ENCODE data around the gene BSCL2. TPM values are rescaled to one million over a fixed set of nuclear protein-coding genes. Genes with fewer than 3 reads are reported as not detected.
"Not testable (repeated sequence)": the region's sequence is repeated elsewhere in the genome, so short reads cannot be mapped to it uniquely, and the experiment has no call there.

Gene BSCL2
- total RNA-seq, 1 donor from 2014 or later, result 87.0 TPM

DNA sequence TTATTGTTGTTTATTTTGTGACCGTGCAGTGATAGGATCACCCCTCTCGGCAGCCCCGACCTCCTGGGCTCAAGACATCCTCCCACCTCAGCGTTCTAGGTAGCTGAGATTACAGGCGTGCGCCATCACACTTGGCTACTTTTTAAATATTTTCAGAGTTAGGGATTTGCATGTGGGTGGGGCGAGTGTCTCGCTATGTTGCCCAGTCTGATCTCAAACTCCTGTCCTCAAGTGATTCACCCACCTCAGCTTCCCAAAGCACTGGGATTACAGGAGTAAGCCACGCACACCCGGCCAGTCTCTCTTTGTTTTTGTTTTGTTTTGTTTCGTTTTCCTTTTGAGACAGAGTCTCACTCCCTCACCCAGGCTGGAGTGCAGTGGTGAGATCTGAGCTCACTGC lies 52.9 kb downstream of the BSCL2 start:
- TF ChIP-seq, protein P1, sequence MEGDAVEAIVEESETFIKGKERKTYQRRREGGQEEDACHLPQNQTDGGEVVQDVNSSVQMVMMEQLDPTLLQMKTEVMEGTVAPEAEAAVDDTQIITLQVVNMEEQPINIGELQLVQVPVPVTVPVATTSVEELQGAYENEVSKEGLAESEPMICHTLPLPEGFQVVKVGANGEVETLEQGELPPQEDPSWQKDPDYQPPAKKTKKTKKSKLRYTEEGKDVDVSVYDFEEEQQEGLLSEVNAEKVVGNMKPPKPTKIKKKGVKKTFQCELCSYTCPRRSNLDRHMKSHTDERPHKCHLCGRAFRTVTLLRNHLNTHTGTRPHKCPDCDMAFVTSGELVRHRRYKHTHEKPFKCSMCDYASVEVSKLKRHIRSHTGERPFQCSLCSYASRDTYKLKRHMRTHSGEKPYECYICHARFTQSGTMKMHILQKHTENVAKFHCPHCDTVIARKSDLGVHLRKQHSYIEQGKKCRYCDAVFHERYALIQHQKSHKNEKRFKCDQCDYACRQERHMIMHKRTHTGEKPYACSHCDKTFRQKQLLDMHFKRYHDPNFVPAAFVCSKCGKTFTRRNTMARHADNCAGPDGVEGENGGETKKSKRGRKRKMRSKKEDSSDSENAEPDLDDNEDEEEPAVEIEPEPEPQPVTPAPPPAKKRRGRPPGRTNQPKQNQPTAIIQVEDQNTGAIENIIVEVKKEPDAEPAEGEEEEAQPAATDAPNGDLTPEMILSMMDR (IDR thresholded peaks at IDR 0.05), result no peak
- H3K27ac ChIP-seq, result no peak overlapping the region
- H3K4me3 ChIP-seq, result no peak overlapping the region
- no peaks in the 10 kb centered on the region for H3K27me3 ChIP-seq (ENCODE audit: low read depth)
- no peak for DNase-seq
- H3K9me3 ChIP-seq, result no peaks in the 10 kb centered on the region
- no peak for ATAC-seq
- peaks cover 6% of the 10 kb centered on the region for H3K36me3 ChIP-seq
- intact Hi-C loops (cut with DNase I), result no loop called here
- peaks cover 21% of the 10 kb centered on the region for H3K4me1 ChIP-seq

DNA sequence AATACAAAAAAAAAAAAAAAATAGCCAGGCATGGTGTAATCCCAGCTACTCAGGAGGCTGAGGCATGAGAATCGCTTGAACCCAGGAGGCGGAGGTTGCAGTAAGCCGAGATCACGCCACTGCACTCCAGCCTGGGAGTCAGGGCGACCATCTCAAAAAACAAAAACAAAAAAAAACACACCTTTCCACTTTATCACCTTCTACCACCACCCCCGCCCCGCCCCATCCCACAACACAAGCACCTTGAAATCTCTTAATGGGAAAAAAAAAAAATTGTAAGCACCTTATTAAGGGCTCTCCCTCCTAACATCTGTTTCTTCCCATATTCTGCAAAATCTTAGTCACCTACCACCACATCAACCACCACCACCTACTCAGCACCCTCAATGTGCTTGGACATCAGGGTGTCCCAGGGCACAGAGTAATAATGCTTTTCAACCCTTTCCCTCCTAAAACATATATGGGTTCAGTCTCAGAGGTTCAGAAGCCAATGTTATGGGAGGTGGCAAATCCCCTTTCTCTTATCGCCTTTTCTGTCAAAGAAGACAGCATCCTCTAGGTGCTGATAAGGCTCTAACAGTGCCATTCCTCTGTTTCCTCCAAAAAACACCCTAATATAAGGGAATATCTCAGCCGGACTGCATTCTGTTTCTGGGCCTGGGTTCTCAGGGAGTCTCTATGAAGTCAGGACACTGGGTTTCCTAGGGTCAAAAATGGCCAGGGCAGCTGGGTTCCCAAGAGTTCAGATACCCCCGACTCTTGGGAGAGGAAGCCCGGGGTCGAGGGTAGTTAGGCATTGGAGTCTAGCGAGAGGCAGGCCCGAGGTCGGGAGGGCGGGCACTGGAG lies 54.8 kb downstream of the BSCL2 start:
- Histone ChIP-seq H3K36me3 (peaks cover 22% of the 10 kb centered on the region), H3K4me3 (peak overlapping the region; percentile 80), H3K27ac (peak overlapping the region; percentile 91), H3K4me1 (peaks cover 23% of the 10 kb centered on the region), H3K9me3 (no peaks in the 10 kb centered on the region), H3K27me3 (ENCODE audit: low read depth) (no peaks in the 10 kb centered on the region)
- ATAC-seq, result no peak
- DNase-seq, result no peak
- intact Hi-C loops (cut with DNase I), result no loop called here
- TF ChIP-seq, protein P1 (IDR thresholded peaks at IDR 0.05), result no peak

DNA sequence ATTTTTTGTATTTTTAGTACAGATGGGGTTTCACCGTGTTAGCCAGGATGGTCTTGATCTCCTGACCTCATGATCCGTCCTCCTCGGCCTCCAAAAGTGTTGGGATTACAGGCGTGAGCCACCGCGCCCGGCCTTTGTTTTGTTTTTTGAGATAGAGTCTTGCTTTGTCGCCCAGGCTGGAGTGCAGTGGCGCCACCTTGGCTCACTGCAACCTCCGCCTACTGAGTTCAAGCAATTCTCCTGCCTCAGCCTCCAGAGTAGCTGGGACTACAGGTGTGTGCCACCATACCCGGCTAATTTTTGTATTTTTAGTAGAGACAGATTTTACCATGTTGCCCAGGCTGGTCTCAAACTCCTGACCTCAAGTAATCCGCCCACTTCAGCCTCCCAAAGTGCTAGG lies 56.9 kb downstream of the BSCL2 start:
- H3K27ac ChIP-seq; intact Hi-C loops (cut with DNase I); H3K9me3 ChIP-seq; ATAC-seq; H3K27me3 ChIP-seq (ENCODE audit: low read depth); DNase-seq; H3K4me3 ChIP-seq: not testable (repeated sequence)
- Histone ChIP-seq H3K4me1 (peaks cover 35% of the 10 kb centered on the region), H3K36me3 (peaks cover 22% of the 10 kb centered on the region)

DNA sequence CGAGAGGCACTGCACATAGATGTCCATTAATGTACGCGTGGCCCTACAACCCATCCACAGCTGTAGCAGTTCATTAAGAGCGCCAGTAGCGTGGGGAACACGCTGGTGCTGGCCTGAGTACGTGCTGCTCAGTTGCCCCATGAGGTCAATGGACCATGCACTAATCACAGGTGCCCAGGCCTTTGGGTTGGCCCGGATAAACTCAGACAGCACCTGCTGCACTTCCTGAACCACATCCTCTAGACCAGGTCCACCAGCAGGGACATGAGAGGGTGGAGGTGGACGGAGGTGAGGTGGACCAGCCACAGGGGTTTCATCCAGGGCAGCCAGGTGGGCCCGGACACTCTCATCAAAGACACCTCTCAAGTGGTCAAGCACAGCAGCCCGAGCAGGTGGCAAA lies 57.7 kb downstream of the BSCL2 start:
- intact Hi-C loops (cut with DNase I), result no loop called here
- Histone ChIP-seq H3K27me3 (ENCODE audit: low read depth) (no peaks in the 10 kb centered on the region), H3K4me1 (peaks cover 43% of the 10 kb centered on the region), H3K27ac (no peak overlapping the region), H3K4me3 (no peak overlapping the region), H3K36me3 (peaks cover 26% of the 10 kb centered on the region), H3K9me3 (no peaks in the 10 kb centered on the region)
- TF ChIP-seq, protein P1 (IDR thresholded peaks at IDR 0.05), result no peak
- DNase-seq (no peak), ATAC-seq (no peak)

DNA sequence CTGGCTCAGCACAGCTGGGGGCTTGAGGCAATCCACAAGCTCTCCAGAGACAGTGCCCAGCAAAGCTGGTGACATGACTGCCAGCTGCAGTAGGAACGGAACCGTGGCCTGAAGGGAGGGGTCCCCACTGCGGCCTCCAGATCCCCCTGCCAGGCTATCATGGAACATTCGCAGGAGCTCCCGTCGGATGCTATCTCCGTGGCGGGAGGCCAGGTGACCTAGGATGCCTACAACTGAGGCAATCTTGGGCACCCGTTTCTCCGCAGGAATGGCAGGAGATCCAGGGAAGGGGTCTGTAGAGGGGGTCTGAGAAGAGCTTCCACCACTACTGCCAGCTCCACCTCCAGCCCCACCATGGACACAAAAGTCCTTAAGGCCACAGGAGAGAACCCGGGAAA lies 58.3 kb downstream of the BSCL2 start:
- TF ChIP-seq, protein P1 (IDR thresholded peaks at IDR 0.05), result no peak
- Histone ChIP-seq H3K4me3 (no peak overlapping the region), H3K4me1 (peaks cover 44% of the 10 kb centered on the region), H3K9me3 (no peaks in the 10 kb centered on the region), H3K27ac (no peak overlapping the region), H3K27me3 (ENCODE audit: low read depth) (no peaks in the 10 kb centered on the region), H3K36me3 (peaks cover 31% of the 10 kb centered on the region)
- no peak for DNase-seq
- ATAC-seq, result no peak
- intact Hi-C loops (cut with DNase I), result no loop called here

DNA sequence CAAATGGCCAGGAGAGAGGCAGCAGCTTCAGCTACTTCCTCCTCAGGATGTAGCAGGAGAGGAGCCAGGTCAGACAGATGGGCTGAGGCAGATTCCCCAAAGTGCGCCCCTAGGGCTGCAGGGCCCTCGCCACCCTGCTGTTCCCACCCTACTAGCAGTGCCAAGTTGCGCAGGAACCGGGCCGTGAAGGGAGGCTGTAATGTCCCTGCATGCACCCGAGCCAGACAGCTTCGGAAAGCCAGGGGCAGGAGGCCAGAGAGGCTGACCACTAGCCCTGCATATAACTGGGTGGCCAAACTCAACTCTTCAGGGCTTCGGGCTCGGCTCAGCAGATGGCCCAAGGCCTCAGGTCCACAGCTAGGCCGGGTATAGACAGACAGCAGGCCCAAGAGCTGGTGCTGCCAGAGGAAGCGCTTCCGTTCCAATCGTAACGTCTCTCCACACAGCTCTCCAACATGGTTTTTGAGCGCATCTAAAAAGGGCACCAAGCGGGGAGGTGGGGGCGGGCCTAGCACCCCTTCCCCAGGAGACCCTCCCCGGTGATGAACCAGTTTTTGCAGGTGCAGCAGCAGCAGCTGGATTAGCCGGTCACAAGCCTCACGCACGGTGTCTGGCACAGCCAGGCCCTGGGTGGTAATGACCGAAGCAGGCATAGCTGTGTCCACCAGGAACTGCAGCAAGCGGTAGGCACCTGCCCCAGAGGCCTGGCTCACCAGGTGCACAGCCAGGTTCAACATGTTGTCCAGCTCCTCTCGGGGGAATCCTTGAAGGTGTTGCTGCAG lies 58.8 kb downstream of the BSCL2 start:
- ATAC-seq, result no peak
- H3K4me1 ChIP-seq, result peaks cover 44% of the 10 kb centered on the region
- no peak for DNase-seq

More for the DNA sequence above, 58.8 kb downstream of the BSCL2 start:
- H3K36me3 ChIP-seq, result peaks cover 37% of the 10 kb centered on the region
- no peak overlapping the region for H3K4me3 ChIP-seq
- intact Hi-C loops (cut with DNase I), result no loop called here
- H3K27me3 ChIP-seq (ENCODE audit: low read depth), result no peaks in the 10 kb centered on the region
- TF ChIP-seq, protein P1 (IDR thresholded peaks at IDR 0.05), result no peak
- no peaks in the 10 kb centered on the region for H3K9me3 ChIP-seq
- no peak overlapping the region for H3K27ac ChIP-seq

All from lower lobe of right lung (tissue), 2 donors.